ENCODE results near the gene ARMC5. TPM values are rescaled to one million over a fixed set of nuclear protein-coding genes. Genes with fewer than 3 reads are reported as not detected.

The ARMC5 gene
- total RNA-seq, 1 donor from 2014 or later, result 10.8 TPM

GRCh38 chr16:31493506-31494125 lies 34.3 kb downstream of the ARMC5 start:
- no peaks in the 10 kb centered on the region for H3K9me3 ChIP-seq
- H3K4me1 ChIP-seq, result no peaks in the 10 kb centered on the region
- H3K27ac ChIP-seq, result no peak overlapping the region
- TF ChIP-seq, protein P1, sequence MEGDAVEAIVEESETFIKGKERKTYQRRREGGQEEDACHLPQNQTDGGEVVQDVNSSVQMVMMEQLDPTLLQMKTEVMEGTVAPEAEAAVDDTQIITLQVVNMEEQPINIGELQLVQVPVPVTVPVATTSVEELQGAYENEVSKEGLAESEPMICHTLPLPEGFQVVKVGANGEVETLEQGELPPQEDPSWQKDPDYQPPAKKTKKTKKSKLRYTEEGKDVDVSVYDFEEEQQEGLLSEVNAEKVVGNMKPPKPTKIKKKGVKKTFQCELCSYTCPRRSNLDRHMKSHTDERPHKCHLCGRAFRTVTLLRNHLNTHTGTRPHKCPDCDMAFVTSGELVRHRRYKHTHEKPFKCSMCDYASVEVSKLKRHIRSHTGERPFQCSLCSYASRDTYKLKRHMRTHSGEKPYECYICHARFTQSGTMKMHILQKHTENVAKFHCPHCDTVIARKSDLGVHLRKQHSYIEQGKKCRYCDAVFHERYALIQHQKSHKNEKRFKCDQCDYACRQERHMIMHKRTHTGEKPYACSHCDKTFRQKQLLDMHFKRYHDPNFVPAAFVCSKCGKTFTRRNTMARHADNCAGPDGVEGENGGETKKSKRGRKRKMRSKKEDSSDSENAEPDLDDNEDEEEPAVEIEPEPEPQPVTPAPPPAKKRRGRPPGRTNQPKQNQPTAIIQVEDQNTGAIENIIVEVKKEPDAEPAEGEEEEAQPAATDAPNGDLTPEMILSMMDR (IDR thresholded peaks at IDR 0.05), result no peak
- no peaks in the 10 kb centered on the region for H3K27me3 ChIP-seq
- H3K4me3 ChIP-seq, result no peak overlapping the region
- intact Hi-C loops (cut with DNase I), result no loop called here
- ATAC-seq, result no peak
- peaks cover 66% of the 10 kb centered on the region for H3K36me3 ChIP-seq
- no peak for DNase-seq

- Histone ChIP-seq H3K27me3 (no peaks in the 10 kb centered on the region), H3K9me3 (no peaks in the 10 kb centered on the region), H3K4me1 (peaks cover 4% of the 10 kb centered on the region), H3K4me3 (no peak overlapping the region), H3K36me3 (peaks cover 78% of the 10 kb centered on the region), H3K27ac (no peak overlapping the region)
- intact Hi-C loops (cut with DNase I), result no loop called here
- DNase-seq, result peak; percentile 85
- TF ChIP-seq, protein P1 (IDR thresholded peaks at IDR 0.05), result no peak
- peak; percentile 84 for ATAC-seq
Observed at GRCh38 chr16:31496670-31497069, 37.4 kb downstream of the ARMC5 start.

DNA sequence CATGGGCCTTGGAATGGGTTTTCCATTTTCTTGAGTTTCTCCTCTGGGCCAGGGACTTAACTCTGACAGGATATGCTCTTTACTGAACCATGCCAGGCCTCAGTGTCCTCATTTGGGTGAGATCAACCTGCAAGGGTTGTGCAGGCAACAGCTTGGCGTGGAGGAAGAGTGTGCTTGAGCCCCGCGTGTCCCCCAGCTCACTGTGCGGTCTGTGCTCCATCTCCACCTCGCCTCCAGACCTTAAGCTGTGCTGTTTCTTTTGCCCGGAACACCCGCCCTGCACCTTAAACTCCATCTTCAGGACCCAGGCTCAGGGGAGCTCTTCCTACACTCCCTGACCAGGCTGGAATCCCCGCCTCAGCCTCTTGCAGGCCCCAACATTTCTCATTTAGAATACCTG lies 39.2 kb downstream of the ARMC5 start:
- H3K9me3 ChIP-seq, result no peaks in the 10 kb centered on the region
- no peaks in the 10 kb centered on the region for H3K27me3 ChIP-seq
- intact Hi-C loops (cut with DNase I), result no loop called here
- no peak overlapping the region for H3K4me3 ChIP-seq
- DNase-seq, result peak; percentile 38
- TF ChIP-seq, protein P1 (IDR thresholded peaks at IDR 0.05), result no peak
- peaks cover 62% of the 10 kb centered on the region for H3K36me3 ChIP-seq
- peaks cover 5% of the 10 kb centered on the region for H3K4me1 ChIP-seq
- no peak for ATAC-seq
- no peak overlapping the region for H3K27ac ChIP-seq

GRCh38 chr16:31499928-31500327 lies 40.6 kb downstream of the ARMC5 start:
- intact Hi-C loops (cut with DNase I), result no loop called here
- peaks cover 49% of the 10 kb centered on the region for H3K36me3 ChIP-seq
- no peak for DNase-seq
- H3K4me3 ChIP-seq, result no peak overlapping the region
- TF ChIP-seq, protein P1 (IDR thresholded peaks at IDR 0.05), result no peak
- H3K9me3 ChIP-seq, result no peaks in the 10 kb centered on the region
- H3K4me1 ChIP-seq, result peaks cover 12% of the 10 kb centered on the region
- no peak for ATAC-seq
- no peak overlapping the region for H3K27ac ChIP-seq
- no peaks in the 10 kb centered on the region for H3K27me3 ChIP-seq

GRCh38 chr16:31501226-31501965 lies 42.1 kb downstream of the ARMC5 start:
- no peak overlapping the region for H3K27ac ChIP-seq
- ATAC-seq (no peak), DNase-seq (no peak)
- TF ChIP-seq, protein P1 (IDR thresholded peaks at IDR 0.05), result no peak
- no peak overlapping the region for H3K4me3 ChIP-seq
- H3K9me3 ChIP-seq, result no peaks in the 10 kb centered on the region
- peaks cover 18% of the 10 kb centered on the region for H3K4me1 ChIP-seq
- intact Hi-C loops (cut with DNase I), result no loop called here
- H3K27me3 ChIP-seq, result no peaks in the 10 kb centered on the region
- peaks cover 35% of the 10 kb centered on the region for H3K36me3 ChIP-seq
